Measurements from ENCODE around the gene PLA2G2C.

The PLA2G2C gene

DNA sequence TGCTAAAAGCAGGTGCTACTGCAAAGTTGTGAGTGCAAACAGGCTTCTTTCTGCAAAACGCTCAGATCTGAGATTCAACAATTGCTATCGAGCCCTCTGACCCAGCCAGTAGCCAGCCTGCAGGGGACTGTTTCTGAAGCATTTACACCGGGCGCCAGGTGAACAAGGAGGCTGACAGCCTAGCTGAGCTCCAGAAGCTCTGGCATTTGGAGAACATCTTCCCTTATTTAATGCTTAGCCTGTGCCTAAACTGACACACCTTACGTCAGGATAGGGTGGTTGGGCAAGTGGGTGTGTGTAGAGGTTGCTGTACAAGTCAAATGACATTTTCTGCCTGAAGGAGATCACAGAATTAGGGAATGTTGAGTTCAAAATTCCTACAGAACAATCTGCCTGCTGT is 15.8 kb upstream of the PLA2G2C start:
- H3K9ac ChIP-seq (ENCODE audit: low read depth, low read length): no peak overlapping the region
- no peaks in the 10 kb centered on the region for H3K27me3 ChIP-seq (ENCODE audit: insufficient read depth, low read length)
- H3K4me1 ChIP-seq (ENCODE audit: insufficient read depth, low read length): no peaks in the 10 kb centered on the region
- H3K4me3 ChIP-seq (ENCODE audit: low read length): no peak overlapping the region
- no peaks in the 10 kb centered on the region for H3K36me3 ChIP-seq (ENCODE audit: insufficient read depth, low read length)
- no peak overlapping the region for H3K27ac ChIP-seq (ENCODE audit: low read depth, low read length)
- no peaks in the 10 kb centered on the region for H3K9me3 ChIP-seq (ENCODE audit: insufficient read depth, low read depth, low read length)
- 97% methylated on average over 5 of the region's 5 CpGs for WGBS

DNA sequence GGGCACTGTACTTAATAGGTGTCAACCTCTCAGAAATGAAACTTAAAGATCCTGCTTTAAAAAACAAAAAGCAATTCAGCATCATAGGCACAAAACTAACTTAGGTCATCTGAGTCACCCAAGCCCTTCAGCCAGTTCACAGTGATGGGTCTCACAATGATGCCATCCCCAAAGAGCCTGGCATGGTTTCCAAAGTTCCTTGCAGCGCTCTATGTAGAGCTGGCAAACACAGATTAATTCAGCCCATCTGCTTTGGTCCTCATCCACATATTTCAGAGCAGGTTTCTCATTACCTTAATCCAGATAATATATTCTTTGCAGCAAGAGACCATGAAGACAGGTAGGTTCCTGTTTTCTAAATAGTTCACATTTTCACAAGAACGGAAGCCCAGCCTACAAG is 14.6 kb upstream of the PLA2G2C start:
- Histone ChIP-seq H3K27me3 (ENCODE audit: insufficient read depth, low read length) (no peaks in the 10 kb centered on the region), H3K9me3 (ENCODE audit: insufficient read depth, low read depth, low read length) (no peaks in the 10 kb centered on the region), H3K4me1 (ENCODE audit: insufficient read depth, low read length) (no peaks in the 10 kb centered on the region), H3K27ac (ENCODE audit: low read depth, low read length) (no peak overlapping the region), H3K36me3 (ENCODE audit: insufficient read depth, low read length) (no peaks in the 10 kb centered on the region), H3K4me3 (ENCODE audit: low read length) (no peak overlapping the region), H3K9ac (ENCODE audit: low read depth, low read length) (no peak overlapping the region)
- 90% methylated on average over 2 of the region's 2 CpGs for WGBS

DNA sequence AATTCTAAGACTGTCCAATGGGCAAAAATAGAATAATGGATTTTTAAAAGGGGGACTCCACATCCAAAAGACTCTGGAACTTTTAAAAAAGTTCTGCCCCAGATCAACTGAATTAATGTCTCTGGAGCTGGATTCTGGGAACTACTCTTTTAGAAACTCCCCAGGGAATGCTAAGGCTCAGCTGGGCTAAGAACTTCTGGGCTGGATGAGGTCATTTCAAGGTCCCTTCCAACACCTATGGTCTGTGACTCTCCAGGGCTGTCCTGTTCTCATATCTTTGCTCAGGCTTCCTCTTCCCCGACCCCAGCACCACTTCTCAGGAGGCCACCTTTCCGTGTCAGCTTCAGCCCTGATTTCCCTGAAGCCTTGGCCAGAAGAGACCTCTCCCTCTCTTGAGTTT is 13.5 kb upstream of the PLA2G2C start:
- Histone ChIP-seq H3K27ac (ENCODE audit: low read depth, low read length) (no peak overlapping the region), H3K4me3 (ENCODE audit: low read length) (no peak overlapping the region), H3K27me3 (ENCODE audit: insufficient read depth, low read length) (no peaks in the 10 kb centered on the region), H3K9ac (ENCODE audit: low read depth, low read length) (no peak overlapping the region), H3K9me3 (ENCODE audit: insufficient read depth, low read depth, low read length) (no peaks in the 10 kb centered on the region), H3K4me1 (ENCODE audit: insufficient read depth, low read length) (peaks cover 2% of the 10 kb centered on the region; the same call in 1 of the 2 replicates), H3K36me3 (ENCODE audit: insufficient read depth, low read length) (no peaks in the 10 kb centered on the region)
- 89% methylated on average over 2 of the region's 2 CpGs for WGBS

DNA sequence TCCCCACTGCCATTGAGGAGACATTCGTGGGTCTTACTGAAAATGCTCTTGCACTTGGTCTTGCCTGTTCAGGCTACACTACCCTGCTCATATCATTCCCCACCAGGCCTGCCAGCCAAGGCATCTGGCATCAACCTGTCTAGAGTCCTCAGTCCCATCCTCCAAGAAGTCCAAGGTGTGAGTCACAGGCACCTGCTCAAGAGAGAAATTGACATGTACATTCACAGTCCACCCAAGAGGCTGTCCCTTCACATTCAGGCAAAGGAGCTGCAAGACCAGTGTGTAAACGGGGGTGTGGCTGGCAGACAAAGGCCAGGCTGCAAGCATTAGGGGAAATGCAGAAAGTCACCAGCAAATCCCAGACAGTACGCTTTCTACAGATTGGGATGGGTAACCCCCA is 13.1 kb upstream of the PLA2G2C start:
- Histone ChIP-seq H3K27me3 (ENCODE audit: insufficient read depth, low read length) (no peaks in the 10 kb centered on the region), H3K36me3 (ENCODE audit: insufficient read depth, low read length) (no peaks in the 10 kb centered on the region), H3K9ac (ENCODE audit: low read depth, low read length) (no peak overlapping the region), H3K9me3 (ENCODE audit: insufficient read depth, low read depth, low read length) (no peaks in the 10 kb centered on the region), H3K4me3 (ENCODE audit: low read length) (no peak overlapping the region), H3K27ac (ENCODE audit: low read depth, low read length) (no peak overlapping the region), H3K4me1 (ENCODE audit: insufficient read depth, low read length) (peaks cover 5% of the 10 kb centered on the region)
- WGBS: 82% methylated on average over 3 of the region's 3 CpGs

DNA sequence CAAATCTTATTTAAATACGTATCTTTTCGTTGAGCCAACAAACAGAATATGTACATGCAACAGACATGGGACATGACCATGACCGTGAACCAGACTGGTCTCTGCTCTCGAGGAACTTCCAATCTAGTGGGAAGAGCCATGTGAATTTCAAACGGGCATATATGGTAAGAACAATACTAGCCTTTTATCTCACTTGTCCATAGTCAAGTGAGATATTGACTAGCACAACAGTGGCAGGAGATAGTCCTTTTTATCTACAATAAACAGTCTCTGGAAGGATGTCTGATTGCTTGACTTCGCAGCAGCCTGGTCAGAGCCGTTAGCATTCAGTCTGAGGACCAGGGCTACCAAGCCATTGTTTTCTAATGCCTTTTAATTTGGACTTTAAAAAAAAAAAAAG is 12.6 kb upstream of the PLA2G2C start:
- Histone ChIP-seq H3K27me3 (ENCODE audit: insufficient read depth, low read length) (no peaks in the 10 kb centered on the region), H3K27ac (ENCODE audit: low read depth, low read length) (no peak overlapping the region), H3K9ac (ENCODE audit: low read depth, low read length) (no peak overlapping the region), H3K36me3 (ENCODE audit: insufficient read depth, low read length) (no peaks in the 10 kb centered on the region), H3K9me3 (ENCODE audit: insufficient read depth, low read depth, low read length) (no peaks in the 10 kb centered on the region), H3K4me3 (ENCODE audit: low read length) (no peak overlapping the region), H3K4me1 (ENCODE audit: insufficient read depth, low read length) (peaks cover 9% of the 10 kb centered on the region)
- WGBS: 92% methylated on average over 7 of the region's 7 CpGs

DNA sequence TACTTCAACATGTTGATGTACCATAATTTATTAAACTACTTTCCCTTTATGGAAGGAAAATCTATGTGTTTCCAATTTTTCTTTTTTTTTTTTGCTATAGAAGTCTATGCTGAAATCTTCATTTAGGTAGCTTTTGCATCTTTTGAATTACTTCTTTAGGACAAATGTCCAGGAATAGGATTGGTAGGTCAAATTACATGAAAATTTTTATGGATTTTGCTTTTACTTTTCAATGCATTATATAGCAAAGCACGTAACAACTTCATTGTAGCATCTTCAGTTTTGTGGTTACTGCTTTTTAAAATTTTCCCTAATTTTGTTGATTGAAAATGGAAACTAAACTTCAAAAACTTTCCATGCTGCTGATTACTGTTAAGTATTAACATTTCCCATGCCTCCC is 12.0 kb upstream of the PLA2G2C start:
- H3K4me3 ChIP-seq (ENCODE audit: low read length): no peak overlapping the region
- no peaks in the 10 kb centered on the region for H3K27me3 ChIP-seq (ENCODE audit: insufficient read depth, low read length)
- no peak overlapping the region for H3K27ac ChIP-seq (ENCODE audit: low read depth, low read length)
- no peak overlapping the region for H3K9ac ChIP-seq (ENCODE audit: low read depth, low read length)
- no peaks in the 10 kb centered on the region for H3K9me3 ChIP-seq (ENCODE audit: insufficient read depth, low read depth, low read length)
- no peaks in the 10 kb centered on the region for H3K36me3 ChIP-seq (ENCODE audit: insufficient read depth, low read length)
- peaks cover 9% of the 10 kb centered on the region for H3K4me1 ChIP-seq (ENCODE audit: insufficient read depth, low read length)
- WGBS: no CpG with 5 or more reads among the region's 1 CpG

DNA sequence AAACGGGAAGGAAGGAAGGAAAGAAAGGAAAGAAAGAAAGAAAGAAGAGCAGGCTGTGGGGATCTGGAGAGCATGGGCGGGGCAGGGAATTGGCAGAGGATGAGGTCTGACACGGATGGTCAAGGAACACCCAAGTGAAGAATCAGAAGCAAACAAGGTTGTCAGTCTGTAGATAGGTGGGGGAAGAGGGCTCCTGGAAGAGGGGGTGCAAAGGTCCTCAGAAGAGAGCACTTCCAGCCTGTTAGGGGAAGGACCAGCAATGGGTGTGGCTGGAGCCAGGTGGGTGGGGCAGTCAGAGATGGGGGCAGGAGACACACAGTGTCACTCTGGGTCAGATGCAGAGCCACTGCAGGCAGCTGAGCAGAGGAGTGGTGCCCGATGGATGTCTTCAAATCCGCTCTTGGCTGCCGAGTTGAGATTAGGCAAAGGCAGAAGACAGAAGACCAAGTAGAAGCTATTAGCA is 11.0 kb upstream of the PLA2G2C start:
- peaks cover 9% of the 10 kb centered on the region for H3K4me1 ChIP-seq (ENCODE audit: insufficient read depth, low read length)
- H3K9ac ChIP-seq (ENCODE audit: low read depth, low read length): no peak overlapping the region
- H3K36me3 ChIP-seq (ENCODE audit: insufficient read depth, low read length): no peaks in the 10 kb centered on the region
- H3K27ac ChIP-seq (ENCODE audit: low read depth, low read length): no peak overlapping the region
- H3K9me3 ChIP-seq (ENCODE audit: insufficient read depth, low read depth, low read length): no peaks in the 10 kb centered on the region
- 86% methylated on average over 6 of the region's 6 CpGs for WGBS
- no peaks in the 10 kb centered on the region for H3K27me3 ChIP-seq (ENCODE audit: insufficient read depth, low read length)
- H3K4me3 ChIP-seq (ENCODE audit: low read length): no peak overlapping the region

DNA sequence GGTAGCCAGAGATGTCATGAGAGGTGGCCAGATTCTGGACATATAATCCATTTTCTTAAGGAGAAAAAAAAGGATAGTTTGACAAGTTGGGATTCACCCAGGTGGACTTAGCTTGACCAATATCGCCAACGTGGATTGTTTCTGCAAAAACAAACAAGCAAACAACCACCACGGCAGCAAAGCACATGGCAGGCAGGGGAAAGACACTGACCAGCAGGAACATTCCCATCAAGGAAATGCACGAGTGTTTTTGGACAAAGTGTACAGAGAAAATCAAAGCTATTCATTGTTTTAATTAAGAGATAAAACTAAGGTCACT is 9.1 kb upstream of the PLA2G2C start:
- Histone ChIP-seq H3K27ac (ENCODE audit: low read depth, low read length) (no peak overlapping the region), H3K9me3 (ENCODE audit: insufficient read depth, low read depth, low read length) (no peaks in the 10 kb centered on the region), H3K9ac (ENCODE audit: low read depth, low read length) (no peak overlapping the region), H3K27me3 (ENCODE audit: insufficient read depth, low read length) (no peaks in the 10 kb centered on the region), H3K4me1 (ENCODE audit: insufficient read depth, low read length) (peaks cover 9% of the 10 kb centered on the region), H3K4me3 (ENCODE audit: low read length) (no peak overlapping the region), H3K36me3 (ENCODE audit: insufficient read depth, low read length) (no peaks in the 10 kb centered on the region)
- 90% methylated on average over 3 of the region's 4 CpGs for WGBS

DNA sequence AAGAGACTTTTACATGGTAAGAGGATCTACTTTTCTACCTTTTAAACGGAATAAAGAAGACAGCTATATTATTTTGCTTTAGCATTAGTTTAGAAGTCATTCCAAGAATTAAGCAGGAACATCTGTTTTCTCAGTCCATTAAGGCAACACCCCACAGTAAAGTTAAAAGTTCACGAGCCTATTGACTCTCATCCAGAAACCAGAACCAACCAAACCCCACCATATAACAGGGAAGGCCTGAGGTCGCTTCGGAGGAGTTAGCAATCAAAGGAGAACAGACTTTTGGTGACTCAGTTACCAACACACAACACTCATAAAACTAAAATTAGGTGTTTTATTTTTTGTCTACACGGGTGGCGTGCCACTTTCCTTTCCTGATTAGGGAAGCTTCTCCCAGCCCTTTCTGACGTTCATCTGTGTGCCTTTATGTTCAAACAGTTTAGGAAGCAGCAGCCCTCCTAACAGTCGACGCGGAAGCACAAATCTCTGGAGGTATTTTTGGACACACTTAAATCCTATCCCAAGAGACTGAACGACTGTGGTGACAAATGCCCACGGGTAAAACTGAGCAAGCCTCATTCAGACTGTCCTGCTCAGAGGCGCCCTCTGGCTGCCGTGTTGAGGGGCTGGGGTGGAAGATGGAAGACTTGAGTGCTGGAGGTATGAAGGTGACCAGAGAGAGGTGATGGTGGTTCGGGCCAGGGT is 8.6 kb upstream of the PLA2G2C start:
- no peaks in the 10 kb centered on the region for H3K36me3 ChIP-seq (ENCODE audit: insufficient read depth, low read length)
- H3K27ac ChIP-seq (ENCODE audit: low read depth, low read length): no peak overlapping the region
- 64% methylated on average over 15 of the region's 15 CpGs for WGBS
- no peaks in the 10 kb centered on the region for H3K27me3 ChIP-seq (ENCODE audit: insufficient read depth, low read length)
- H3K9ac ChIP-seq (ENCODE audit: low read depth, low read length): no peak overlapping the region
- H3K9me3 ChIP-seq (ENCODE audit: insufficient read depth, low read depth, low read length): no peaks in the 10 kb centered on the region
- H3K4me1 ChIP-seq (ENCODE audit: insufficient read depth, low read length): peaks cover 9% of the 10 kb centered on the region
- no peak overlapping the region for H3K4me3 ChIP-seq (ENCODE audit: low read length)

DNA sequence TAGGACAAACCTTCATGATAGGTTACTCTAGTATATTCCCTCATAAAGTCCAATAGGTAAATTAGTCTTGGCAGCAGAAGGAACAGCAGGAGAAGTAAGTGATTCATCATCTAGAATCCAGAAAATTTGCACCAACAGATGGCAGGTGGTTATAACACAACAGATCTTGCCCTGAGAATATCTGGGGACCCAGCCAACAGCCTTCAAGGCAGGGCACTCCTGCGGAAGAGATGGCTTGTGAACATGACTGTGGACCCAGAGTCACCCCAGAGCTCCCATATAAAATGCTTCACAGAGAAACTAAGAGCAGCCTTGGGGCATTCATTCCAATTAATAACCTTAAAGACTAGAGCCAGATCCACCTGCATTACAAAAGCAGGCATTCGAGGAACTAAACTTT is 7.9 kb upstream of the PLA2G2C start:
- no peak overlapping the region for H3K4me3 ChIP-seq (ENCODE audit: low read length)
- H3K27ac ChIP-seq (ENCODE audit: low read depth, low read length): no peak overlapping the region
- H3K27me3 ChIP-seq (ENCODE audit: insufficient read depth, low read length): no peaks in the 10 kb centered on the region
- no peak overlapping the region for H3K9ac ChIP-seq (ENCODE audit: low read depth, low read length)
- H3K9me3 ChIP-seq (ENCODE audit: insufficient read depth, low read depth, low read length): no peaks in the 10 kb centered on the region
- no peaks in the 10 kb centered on the region for H3K36me3 ChIP-seq (ENCODE audit: insufficient read depth, low read length)
- 63% methylated on average over 2 of the region's 2 CpGs for WGBS
- peaks cover 9% of the 10 kb centered on the region for H3K4me1 ChIP-seq (ENCODE audit: insufficient read depth, low read length)

DNA sequence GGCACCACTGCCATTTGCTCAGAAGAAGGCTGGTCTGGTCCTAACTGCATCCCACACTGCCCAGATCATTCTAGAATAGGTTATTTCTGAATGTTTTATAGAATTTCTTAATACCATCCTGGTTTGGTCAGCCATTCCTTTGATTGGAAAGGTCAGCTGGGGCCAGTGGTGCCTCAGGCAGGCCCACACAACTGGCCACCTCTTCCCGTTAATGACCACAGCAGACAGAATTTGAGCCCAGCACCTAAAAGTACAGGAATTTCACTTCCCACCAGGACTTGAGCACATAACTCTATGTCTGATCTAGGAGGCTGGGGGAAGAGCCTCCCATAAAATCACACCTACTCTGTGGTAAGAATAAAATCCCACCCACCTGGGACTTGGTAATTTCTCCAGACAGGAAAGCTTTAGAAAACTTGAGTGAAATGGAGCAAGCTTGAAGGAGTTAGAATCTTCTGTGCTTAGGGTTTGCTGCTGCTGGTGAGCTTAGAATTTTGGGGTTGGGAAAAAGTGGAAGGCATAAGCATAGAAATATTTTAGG is 6.6 kb upstream of the PLA2G2C start:
- H3K27me3 ChIP-seq (ENCODE audit: insufficient read depth, low read length): peaks cover 2% of the 10 kb centered on the region; the same call in 1 of the 2 replicates
- WGBS: 91% methylated on average over 1 of the region's 1 CpG
- H3K9ac ChIP-seq (ENCODE audit: low read depth, low read length): no peak overlapping the region
- H3K9me3 ChIP-seq (ENCODE audit: insufficient read depth, low read depth, low read length): no peaks in the 10 kb centered on the region
- no peaks in the 10 kb centered on the region for H3K36me3 ChIP-seq (ENCODE audit: insufficient read depth, low read length)
- H3K4me1 ChIP-seq (ENCODE audit: insufficient read depth, low read length): peaks cover 9% of the 10 kb centered on the region
- H3K27ac ChIP-seq (ENCODE audit: low read depth, low read length): no peak overlapping the region
- H3K4me3 ChIP-seq (ENCODE audit: low read length): no peak overlapping the region

DNA sequence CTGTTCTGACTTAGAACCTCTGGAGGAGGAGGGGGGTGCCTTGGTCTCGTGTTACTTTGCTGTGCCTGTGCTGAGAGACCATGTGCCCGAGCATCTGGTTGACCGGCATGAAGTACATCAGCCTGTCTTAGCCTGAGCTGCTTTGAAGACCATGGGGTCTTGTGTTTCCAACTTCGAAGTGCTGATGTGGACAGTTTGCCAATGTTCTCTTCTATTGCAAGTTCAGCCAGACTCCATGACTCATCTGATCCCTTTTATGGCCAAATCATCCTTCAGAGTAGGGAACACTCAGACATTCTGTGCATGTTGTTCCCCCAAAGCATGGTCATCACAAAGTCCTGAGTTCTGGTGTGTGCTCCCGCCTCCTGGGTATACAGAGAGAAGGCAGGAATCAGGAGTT is 6.0 kb upstream of the PLA2G2C start:
- WGBS: 93% methylated on average over 5 of the region's 5 CpGs
- peaks cover 6% of the 10 kb centered on the region; the same call in 1 of the 2 replicates for H3K27me3 ChIP-seq (ENCODE audit: insufficient read depth, low read length)
- H3K4me1 ChIP-seq (ENCODE audit: insufficient read depth, low read length): peaks cover 9% of the 10 kb centered on the region
- H3K4me3 ChIP-seq (ENCODE audit: low read length): no peak overlapping the region
- no peak overlapping the region for H3K9ac ChIP-seq (ENCODE audit: low read depth, low read length)
- no peak overlapping the region for H3K27ac ChIP-seq (ENCODE audit: low read depth, low read length)
- H3K9me3 ChIP-seq (ENCODE audit: insufficient read depth, low read depth, low read length): no peaks in the 10 kb centered on the region
- H3K36me3 ChIP-seq (ENCODE audit: insufficient read depth, low read length): no peaks in the 10 kb centered on the region
